SJSA1 (cell line): ENCODE data around the gene GALK1. TPM values are rescaled to one million over a fixed set of nuclear protein-coding genes. Genes with fewer than 3 reads are reported as not detected.
"Not testable (repeated sequence)": the region's sequence is repeated elsewhere in the genome, so short reads cannot be mapped to it uniquely, and the experiment has no call there.

ENCODE experiments used
- DNase-seq, 2 experiments: peaks; one replicate each; pipeline ENCODE4 v3.0.0-alpha.2; 2015 to 2020; ENCODE audit warnings: low spot score in 2 of 2, low read depth in 1 of 2
- H3K27ac ChIP-seq: fragments of 250-450 bp; sonication (Bioruptor Pico); 2 replicates; pipeline ENCODE4 v1.5.1; 2020; ENCODE audit warnings: mild to moderate bottlenecking, moderate library complexity
- H3K27me3 ChIP-seq: fragments of 250-450 bp; sonication (Bioruptor Pico); replicated peaks from 2 replicates; pipeline ENCODE4 v1.5.1; 2020; ENCODE audit warnings: mild to moderate bottlenecking, moderate library complexity
- H3K36me3 ChIP-seq: fragments of 250-450 bp; sonication (Bioruptor Pico); 2 replicates; pipeline ENCODE4 v1.5.1; 2020; ENCODE audit warnings: mild to moderate bottlenecking
- H3K4me1 ChIP-seq: fragments of 250-450 bp; sonication (Bioruptor Pico); replicated peaks from 2 replicates; pipeline ENCODE4 v1.6.1; 2021; ENCODE audit warnings: mild to moderate bottlenecking
- H3K4me3 ChIP-seq: fragments of 250-450 bp; sonication (Bioruptor Pico); 2 replicates; pipeline ENCODE4 v1.5.1; 2020; ENCODE audit warnings: mild to moderate bottlenecking
- H3K9me3 ChIP-seq: fragments of 250-450 bp; sonication (Bioruptor Pico); replicated peaks from 2 replicates; pipeline ENCODE4 v1.5.1; 2020; ENCODE audit warnings: mild to moderate bottlenecking
- total RNA-seq: library from RNA; depleted of rRNA; stranded (reverse); fragments of >200 nt; shearing (Covaris generic); gene quantifications from 2 replicates; pipeline ENCODE4 v1.2.3, GENCODE V29; 2014; rRNA removed

GALK1 gene
- total RNA-seq = 50.5 and 50.6 TPM in 2 replicates

DNA sequence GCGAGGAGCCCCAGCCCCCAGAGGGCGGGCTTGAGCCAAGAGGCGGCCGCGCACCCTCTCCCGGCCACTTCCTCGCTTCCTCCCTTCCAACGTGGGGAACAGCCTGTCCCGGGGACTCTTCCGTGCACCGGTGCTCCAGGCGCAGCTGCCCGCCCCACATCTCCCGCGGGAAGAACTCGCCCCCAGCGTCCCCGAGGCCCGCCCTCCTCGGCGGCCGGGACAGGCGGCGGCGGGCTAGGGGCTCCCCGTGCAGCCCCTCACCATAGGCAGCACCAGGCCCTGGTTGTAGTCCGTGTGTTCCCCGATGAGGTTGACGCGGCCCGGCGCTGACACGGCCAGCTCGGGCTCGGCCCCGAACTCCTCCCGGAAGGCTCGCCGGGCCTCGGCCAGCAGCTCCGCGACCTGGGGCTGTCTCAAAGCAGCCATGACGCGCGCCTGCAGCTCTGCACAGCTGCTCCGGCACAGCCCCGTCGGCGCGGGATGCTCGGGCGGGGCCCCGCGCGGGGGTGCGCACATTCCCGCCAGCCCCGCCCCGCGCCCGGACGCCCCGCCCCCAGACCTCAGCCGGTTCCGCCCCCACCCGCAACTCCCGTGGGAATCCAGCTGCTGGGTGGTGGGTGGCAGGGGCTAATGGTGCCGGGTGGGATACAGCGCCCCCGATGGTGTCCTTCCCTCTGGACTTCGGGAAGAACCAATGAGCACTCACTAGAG, at the start of gene GALK1:
GALK1 (minus strand) TSS at position 482 of the 711 bp plus-strand sequence; CDS start at position 426, 56 bp downstream.
- Histone ChIP-seq H3K9me3 (no peaks in the 10 kb centered on the region), H3K4me3 (peak within 1 kb of the TSS; percentile 56), H3K36me3 (peaks cover 10% of the 10 kb centered on the region; the same call in 1 of the 2 replicates), H3K27ac (no peak within 1 kb of the TSS), H3K4me1 (peaks cover 16% of the 10 kb centered on the region), H3K27me3 (no peaks in the 10 kb centered on the region)
- DNase-seq = peak; percentile 82 to 83

- DNase-seq = no peak
- peaks cover 96% of the 10 kb centered on the region for H3K36me3 ChIP-seq
- H3K27me3 ChIP-seq = no peaks in the 10 kb centered on the region
- H3K9me3 ChIP-seq = no peaks in the 10 kb centered on the region
- no peak overlapping the region for H3K27ac ChIP-seq
- peaks cover 8% of the 10 kb centered on the region for H3K4me1 ChIP-seq
- H3K4me3 ChIP-seq = no peak overlapping the region
Observed at GRCh38 chr17:75814021-75814395, 49.0 kb upstream of the GALK1 start.

DNA sequence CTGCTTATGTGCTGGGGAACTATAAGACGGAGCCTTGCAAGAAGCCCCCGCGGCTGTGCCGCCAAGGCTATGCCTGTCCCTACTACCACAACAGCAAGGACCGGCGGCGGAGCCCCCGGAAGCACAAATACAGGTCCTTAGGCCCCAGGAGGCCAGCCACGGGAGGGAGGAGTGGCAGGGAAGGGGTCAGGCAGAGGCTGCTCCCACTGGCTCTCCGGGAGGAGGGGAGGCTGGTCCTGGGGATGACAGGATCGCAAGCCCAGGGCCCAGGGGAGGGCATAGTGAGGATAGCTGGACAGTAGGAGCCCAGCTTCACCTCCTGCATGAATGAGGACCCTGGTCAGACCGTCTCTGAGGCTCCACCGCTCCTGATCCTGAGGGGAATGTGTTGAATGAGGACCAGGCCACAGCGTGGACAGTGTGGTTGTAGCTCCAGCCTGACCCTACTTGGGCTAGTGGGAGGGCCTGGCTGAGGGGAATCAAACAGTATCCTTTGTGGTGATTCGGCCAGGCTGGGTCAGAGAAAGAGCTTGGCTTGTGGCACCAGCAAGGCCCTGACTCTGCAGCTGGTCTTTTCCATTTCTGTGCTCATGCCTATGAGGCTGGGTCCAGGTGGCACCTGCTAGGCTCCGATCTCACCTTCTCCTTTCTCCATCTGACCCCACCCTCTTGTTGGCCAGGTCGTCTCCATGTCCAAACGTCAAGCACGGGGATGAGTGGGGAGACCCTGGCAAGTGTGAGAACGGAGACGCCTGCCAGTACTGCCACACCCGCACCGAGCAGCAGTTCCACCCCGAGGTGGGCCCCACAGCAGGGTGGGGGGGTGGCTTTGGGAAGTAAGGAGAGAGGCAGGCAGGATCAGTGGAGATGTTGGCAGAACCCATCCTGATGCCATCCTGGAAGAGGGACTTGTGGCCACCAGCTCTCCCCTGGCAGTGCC, 48.4 kb upstream of the GALK1 start:
- peaks cover 8% of the 10 kb centered on the region for H3K4me1 ChIP-seq
- H3K36me3 ChIP-seq = peaks cover 91% of the 10 kb centered on the region
- H3K27ac ChIP-seq = no peak overlapping the region
- H3K27me3 ChIP-seq = no peaks in the 10 kb centered on the region
- no peak for DNase-seq
- no peaks in the 10 kb centered on the region for H3K9me3 ChIP-seq
- no peak overlapping the region for H3K4me3 ChIP-seq

- Histone ChIP-seq H3K9me3 (no peaks in the 10 kb centered on the region), H3K27ac (no peak overlapping the region), H3K27me3 (no peaks in the 10 kb centered on the region), H3K4me3 (no peak overlapping the region), H3K4me1 (peaks cover 8% of the 10 kb centered on the region), H3K36me3 (peaks cover 83% of the 10 kb centered on the region)
- no peak for DNase-seq
Observed at GRCh38 chr17:75812096-75813013, 47.4 kb upstream of the GALK1 start.

- H3K27me3 ChIP-seq = no peaks in the 10 kb centered on the region
- H3K4me3 ChIP-seq = no peak overlapping the region
- no peak overlapping the region for H3K27ac ChIP-seq
- no peak for DNase-seq
- H3K9me3 ChIP-seq = no peaks in the 10 kb centered on the region
- H3K36me3 ChIP-seq = peaks cover 71% of the 10 kb centered on the region
- H3K4me1 ChIP-seq = peaks cover 8% of the 10 kb centered on the region
Observed at GRCh38 chr17:75811174-75811573, 46.2 kb upstream of the GALK1 start.

DNA sequence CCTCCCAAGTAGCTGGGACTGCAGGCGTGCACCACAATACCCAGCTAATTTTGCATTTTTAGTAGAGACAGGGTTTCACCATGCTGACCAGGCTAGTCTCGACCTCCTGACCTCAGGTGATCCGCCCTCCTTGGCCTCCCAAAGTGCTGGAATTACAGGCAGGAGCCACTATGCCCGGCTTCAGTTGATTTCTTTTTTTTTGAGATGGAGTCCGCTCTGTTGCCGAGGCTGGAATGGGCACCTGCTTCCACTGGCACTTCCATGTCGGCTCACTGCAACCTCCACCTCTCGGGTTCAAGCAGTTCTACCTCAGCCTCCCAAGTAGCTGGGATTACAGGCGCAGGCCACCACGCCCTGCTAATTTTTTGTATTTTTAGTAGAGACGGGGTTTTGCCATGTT, 45.8 kb upstream of the GALK1 start:
- peaks cover 67% of the 10 kb centered on the region for H3K36me3 ChIP-seq
- H3K4me3 ChIP-seq, H3K9me3 ChIP-seq, H3K27me3 ChIP-seq, DNase-seq, H3K4me1 ChIP-seq, H3K27ac ChIP-seq: not testable (repeated sequence)

DNA sequence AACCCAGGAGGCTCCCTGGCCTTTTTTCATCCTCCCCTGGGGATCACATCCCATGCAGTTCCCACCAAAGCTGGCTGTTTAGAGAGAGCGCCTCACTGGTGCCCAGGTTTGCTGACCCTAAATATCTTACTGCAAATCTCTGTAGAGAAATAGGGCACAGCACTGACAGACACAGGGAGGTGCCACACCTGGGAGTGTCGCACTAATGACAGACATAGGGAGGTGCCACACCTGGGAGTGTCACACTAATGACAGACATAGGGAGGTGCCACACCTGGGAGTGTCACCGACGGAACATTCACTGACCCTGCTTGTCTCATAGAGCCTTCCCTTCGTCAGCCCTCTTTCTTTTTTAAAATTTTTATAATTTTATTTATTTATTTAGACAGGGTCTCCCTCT, 45.2 kb upstream of the GALK1 start:
- H3K4me3 ChIP-seq = no peak overlapping the region
- no peaks in the 10 kb centered on the region for H3K9me3 ChIP-seq
- no peak overlapping the region for H3K27ac ChIP-seq
- peaks cover 64% of the 10 kb centered on the region for H3K36me3 ChIP-seq
- H3K4me1 ChIP-seq = peaks cover 8% of the 10 kb centered on the region
- no peak for DNase-seq
- H3K27me3 ChIP-seq = no peaks in the 10 kb centered on the region

- H3K4me3 ChIP-seq = no peak overlapping the region
- H3K27me3 ChIP-seq = no peaks in the 10 kb centered on the region
- no peak for DNase-seq
- H3K9me3 ChIP-seq = no peaks in the 10 kb centered on the region
- peaks cover 2% of the 10 kb centered on the region for H3K4me1 ChIP-seq
- H3K36me3 ChIP-seq = peaks cover 58% of the 10 kb centered on the region
- H3K27ac ChIP-seq = no peak overlapping the region
Observed at GRCh38 chr17:75809631-75810111, 44.7 kb upstream of the GALK1 start.

DNA sequence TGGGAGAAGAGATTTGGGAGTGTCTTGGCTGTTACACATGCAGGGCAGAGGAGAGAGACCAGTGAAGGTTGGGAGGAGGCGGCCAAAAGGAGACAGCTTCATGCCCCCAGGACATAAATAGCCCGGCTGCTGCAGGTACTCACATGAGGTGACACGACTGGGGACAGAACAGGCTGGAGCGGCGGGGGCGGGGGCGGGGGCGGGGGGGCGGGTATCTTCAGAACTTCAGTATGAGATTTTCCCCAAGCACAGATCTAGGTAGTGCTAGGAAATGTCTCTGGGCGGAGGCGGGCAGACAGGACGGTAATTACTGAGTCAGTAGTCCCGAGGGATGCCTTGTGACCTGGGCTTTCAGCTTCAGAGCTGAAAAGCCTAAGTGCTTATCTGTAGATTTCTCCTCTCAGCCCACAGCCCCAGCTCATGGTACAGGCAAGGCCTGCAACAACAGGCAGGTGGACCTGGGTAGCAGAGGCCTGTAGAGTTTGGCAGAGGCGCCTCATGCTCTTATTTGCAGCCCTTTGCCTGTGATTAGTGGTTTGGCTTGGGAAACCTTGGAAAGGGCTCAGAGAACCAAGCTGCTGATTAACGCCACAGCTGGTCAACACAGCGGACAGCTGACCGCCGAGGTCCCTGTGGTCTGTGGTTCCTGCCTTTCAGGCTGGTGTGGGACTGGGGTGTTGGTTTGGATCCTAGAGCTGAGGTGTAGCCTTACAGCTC, 44.1 kb upstream of the GALK1 start:
- Histone ChIP-seq H3K27ac (no peak overlapping the region), H3K4me3 (no peak overlapping the region)

DNA sequence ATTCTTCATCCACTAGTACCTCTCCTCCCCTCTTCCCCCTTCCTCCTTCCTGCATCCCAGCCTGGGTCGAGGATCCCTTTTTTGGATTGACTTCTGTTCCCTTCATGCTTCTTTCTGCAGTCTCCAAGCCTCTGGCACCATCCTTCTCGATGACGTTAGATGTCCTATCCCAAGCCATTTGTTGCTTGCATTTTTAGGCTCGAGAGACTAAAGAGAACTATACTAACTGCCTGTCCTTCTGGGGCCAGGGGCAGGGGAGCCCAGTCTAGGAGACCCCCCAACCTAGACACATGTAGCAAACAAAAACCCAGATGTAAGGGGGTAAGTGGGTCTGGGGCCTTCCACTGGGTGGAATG, 43.5 kb upstream of the GALK1 start:
- Histone ChIP-seq H3K4me1 (no peaks in the 10 kb centered on the region), H3K4me3 (no peak overlapping the region), H3K27ac (no peak overlapping the region), H3K9me3 (no peaks in the 10 kb centered on the region), H3K27me3 (no peaks in the 10 kb centered on the region), H3K36me3 (peaks cover 53% of the 10 kb centered on the region)
- DNase-seq = no peak

More for the DNA sequence above, 44.1 kb upstream of the GALK1 start:
- Histone ChIP-seq H3K9me3 (no peaks in the 10 kb centered on the region), H3K36me3 (peaks cover 56% of the 10 kb centered on the region), H3K4me1 (no peaks in the 10 kb centered on the region), H3K27me3 (no peaks in the 10 kb centered on the region)
- DNase-seq = no peak

- H3K36me3 ChIP-seq = peaks cover 51% of the 10 kb centered on the region
- H3K9me3 ChIP-seq = no peaks in the 10 kb centered on the region
- DNase-seq = no peak
- no peaks in the 10 kb centered on the region for H3K27me3 ChIP-seq
- no peak overlapping the region for H3K27ac ChIP-seq
- H3K4me3 ChIP-seq = no peak overlapping the region
- H3K4me1 ChIP-seq = no peaks in the 10 kb centered on the region
Observed at GRCh38 chr17:75807861-75808260, 42.9 kb upstream of the GALK1 start.

DNA sequence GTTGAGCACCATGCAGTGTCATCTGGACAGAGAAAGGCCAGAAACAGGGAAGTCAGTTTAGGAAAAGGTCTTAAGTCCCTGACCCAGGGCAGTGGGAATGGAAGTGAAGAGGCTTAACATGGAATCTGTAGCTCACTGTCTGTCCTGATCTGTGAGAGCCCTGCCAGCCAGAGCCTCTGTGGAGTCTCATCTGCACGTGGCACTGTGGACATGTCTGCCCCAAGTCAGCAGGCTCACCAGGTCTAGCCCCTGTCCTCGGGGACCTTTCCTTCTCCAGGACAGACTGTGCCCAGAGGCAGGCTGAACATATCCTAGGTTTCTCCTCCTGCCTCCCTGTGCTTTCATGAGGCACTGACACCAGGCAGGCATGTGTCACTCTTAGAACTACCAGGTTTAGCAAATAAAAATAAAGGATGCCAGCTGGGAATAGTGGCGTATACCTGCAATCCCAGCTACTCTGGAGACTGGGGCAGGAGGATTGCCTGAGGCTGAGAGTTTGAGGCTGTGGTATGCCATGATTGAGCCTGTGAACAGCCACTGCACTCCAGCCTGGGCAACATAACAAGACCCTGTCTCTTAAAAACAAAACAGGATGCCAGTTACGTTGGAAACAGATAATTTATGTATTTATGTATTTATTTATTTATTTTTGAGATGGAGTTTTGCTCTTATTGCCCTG, 42.0 kb upstream of the GALK1 start:
- H3K9me3 ChIP-seq = no peaks in the 10 kb centered on the region
- H3K27ac ChIP-seq = no peak overlapping the region
- no peak overlapping the region for H3K4me3 ChIP-seq
- no peaks in the 10 kb centered on the region for H3K4me1 ChIP-seq
- DNase-seq = no peak
- H3K27me3 ChIP-seq = no peaks in the 10 kb centered on the region
- peaks cover 45% of the 10 kb centered on the region for H3K36me3 ChIP-seq
